GM19351 (cell line): Measurements from ENCODE around the gene CCRL2.

Experiments used
- ATAC-seq: cut with Tn5 transposase; IDR thresholded peaks from one replicate; pipeline ENCODE4 v1.9.1; 2021; ENCODE audit warnings: mild to moderate bottlenecking, moderate library complexity; ENCODE audit not compliant: unreplicated experiment

CCRL2 gene

DNA sequence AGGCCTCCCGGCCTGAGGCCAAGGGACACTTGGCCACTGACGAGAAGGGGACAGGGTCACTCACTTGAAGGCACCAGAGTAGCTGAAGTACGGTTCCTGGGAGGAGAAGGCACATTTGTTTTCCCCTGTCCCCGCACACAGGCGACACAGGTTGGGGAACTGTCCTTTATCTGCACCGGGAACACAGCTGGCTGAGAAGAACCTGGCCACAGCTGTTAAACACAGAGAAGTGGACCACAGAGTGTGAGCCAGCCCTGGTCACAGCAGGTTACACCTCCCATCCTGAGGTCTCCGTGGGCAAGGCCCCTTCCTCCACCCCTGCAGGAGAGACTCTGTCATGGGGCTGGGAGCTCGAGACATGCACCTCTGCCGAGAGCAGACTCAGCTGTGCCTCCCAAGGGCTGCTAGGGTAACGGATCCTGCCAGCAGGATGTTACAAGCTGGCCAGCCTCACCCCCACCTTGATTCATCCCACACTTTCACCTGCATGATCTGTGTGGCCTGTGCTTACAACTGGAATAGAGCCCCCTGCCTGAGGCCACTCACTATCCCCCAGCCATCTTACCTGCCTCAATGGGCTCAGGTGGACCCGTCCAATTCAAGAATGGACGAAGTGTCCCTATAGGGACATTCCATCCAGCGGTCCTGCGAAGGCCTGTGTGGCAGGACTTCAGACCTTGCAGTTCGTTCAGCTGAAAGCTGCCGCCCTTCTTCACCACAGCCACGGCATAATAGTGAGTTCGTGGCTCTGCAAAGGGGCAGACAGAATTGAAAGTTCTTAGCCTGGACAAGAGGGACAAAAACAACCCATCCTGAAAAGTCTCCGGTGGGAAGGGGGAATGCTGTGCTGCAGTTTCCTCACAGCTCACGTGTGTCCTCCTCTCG is 48.4 kb downstream of the CCRL2 start:
- ATAC-seq: no peak

DNA sequence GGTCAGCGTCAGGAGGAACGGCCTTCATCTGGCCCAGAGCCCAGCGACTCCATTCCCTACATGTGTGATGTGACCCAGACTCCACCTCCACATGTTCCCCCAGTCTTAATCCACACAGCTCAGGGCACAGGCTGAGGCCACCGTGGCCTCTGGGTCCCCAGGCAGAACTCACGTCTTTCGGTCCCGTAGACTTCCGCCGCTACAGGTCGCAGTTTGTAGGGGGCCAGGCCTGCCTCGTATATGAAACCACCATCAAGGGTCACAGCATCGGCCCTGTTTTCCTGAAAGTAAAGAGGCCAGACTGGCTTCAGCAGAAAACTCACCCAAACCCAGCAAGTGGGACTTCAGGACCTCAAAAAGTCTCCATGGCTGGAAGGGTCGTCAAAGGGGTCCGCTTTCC is 49.1 kb downstream of the CCRL2 start:
- ATAC-seq: no peak
